ENCODE data around the gene C5orf63.
A peak's percentile ranks its signal among the peaks of the same experiment; 100 is the strongest.
"Not testable (repeated sequence)": the region's sequence is repeated elsewhere in the genome, so short reads cannot be mapped to it uniquely, and the experiment has no call there.

The C5orf63 gene

GRCh38 chr5:127072861-127073846 is at the start of gene C5orf63:
C5orf63 (minus strand) TSS chr5:127073502; CDS start chr5:127058995, 14,507 bp downstream.
- DNase-seq (ENCODE audit: low spot score): peak; percentile 74

GRCh38 chr5:127112347-127112864 is 39.1 kb upstream of the C5orf63 start:
- DNase-seq (ENCODE audit: low spot score): no peak

DNA sequence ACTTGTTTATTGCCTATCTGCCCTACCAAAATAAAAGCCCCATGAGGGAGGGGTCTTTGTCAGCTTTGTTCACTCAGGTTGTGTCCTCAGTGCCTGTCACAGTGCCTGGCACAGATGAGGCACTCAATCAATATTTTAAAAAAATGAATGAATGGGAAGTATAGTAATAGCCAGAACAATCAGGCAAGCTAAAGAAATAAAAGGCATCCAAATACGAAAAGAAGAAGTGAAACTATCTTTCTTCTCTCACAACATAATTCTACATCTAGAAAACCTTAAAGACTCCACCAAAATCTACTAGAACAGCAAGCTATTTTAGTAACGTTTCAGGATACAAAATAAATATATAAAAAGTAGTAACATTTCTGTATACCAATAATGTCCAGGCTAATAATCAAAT is 37.8 kb upstream of the C5orf63 start:
- DNase-seq (ENCODE audit: low spot score): no peak

- DNase-seq (ENCODE audit: low spot score): not testable (repeated sequence)
Measured at GRCh38 chr5:127108624-127109260, 35.4 kb upstream of the C5orf63 start.

DNA sequence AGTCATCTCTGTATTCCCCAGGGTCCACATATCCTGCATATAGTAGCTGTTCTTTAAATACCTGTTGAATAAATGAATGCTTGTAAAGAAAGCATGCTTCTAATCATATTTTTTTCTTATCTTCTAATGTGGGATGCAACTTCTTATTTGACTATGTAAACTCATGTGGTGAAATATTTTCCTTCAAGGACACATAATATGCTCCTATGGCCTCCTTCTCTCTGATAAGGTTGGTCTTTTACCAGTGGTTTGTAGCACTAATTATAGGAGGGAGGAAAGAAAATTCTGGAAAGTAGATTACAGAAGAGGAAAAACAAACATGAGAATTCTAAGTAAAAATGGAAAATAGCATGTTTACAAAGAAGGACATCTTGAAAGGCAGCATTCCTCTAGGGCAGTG is 28.6 kb upstream of the C5orf63 start:
- no peak for DNase-seq (ENCODE audit: low spot score)

GRCh38 chr5:127101533-127101932 is 28.2 kb upstream of the C5orf63 start:
- DNase-seq (ENCODE audit: low spot score): no peak

GRCh38 chr5:127098241-127098640 is 24.9 kb upstream of the C5orf63 start:
- no peak for DNase-seq (ENCODE audit: low spot score)

- no peak for DNase-seq (ENCODE audit: low spot score)
Measured at GRCh38 chr5:127097278-127097677, 24.0 kb upstream of the C5orf63 start.

DNA sequence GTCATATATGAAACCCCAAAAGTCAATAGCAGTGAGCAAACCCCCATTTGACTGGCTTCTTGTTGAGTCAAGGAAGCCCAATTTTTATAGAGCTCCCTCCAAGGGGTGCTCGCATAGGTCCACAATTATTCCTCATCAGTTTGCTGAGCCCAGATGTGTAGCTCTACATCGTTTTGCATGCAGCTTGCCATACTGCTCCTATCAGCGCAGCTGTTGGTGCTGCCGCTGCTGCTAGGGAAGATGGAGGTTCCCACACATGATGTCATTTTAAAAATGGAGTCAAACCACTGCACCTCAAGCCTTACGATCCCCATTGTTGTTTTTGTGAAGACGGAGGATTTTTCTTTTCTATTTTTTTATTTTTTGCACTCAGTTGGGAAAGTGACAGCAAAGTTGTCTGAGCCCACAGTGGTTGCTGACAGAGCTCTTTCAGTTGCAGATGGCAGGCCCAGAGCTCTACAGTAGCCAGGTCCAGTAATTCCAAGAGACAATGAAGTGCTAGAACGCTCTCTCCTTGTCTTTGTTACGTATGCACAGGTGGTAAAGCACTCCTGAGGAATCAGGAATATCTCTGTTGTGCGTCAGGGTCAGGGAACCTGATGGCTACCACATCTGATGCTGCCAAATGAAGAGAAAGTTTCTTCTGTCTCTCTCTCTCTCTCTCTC is 23.2 kb upstream of the C5orf63 start:
- no peak for DNase-seq (ENCODE audit: low spot score)

- no peak for DNase-seq (ENCODE audit: low spot score)
Measured at GRCh38 chr5:127094161-127094814, 21.0 kb upstream of the C5orf63 start.

DNA sequence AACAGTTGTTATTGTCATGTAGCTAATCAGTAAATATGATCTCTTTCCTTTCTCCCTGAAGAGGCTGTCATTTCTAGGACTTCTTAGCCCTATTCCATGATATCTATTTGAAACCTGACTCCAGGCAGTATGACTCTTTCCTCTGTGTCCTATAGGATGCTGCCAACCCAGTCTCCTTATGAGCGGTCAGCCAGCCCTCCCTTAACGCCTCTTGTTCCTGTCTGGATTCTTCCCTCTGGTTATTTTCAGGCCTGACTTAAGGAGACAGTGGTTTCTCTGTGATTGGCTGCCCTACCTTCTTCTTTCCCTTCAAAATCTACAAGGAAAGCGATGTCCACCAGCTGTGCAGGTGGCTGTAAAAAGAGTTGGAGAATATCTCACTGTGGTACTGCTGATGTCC is 19.4 kb upstream of the C5orf63 start:
- DNase-seq (ENCODE audit: low spot score): no peak

GRCh38 chr5:127089191-127089590 is 15.9 kb upstream of the C5orf63 start:
- DNase-seq (ENCODE audit: low spot score): no peak

- DNase-seq (ENCODE audit: low spot score): no peak
Measured at GRCh38 chr5:127088251-127088650, 14.9 kb upstream of the C5orf63 start.

DNA sequence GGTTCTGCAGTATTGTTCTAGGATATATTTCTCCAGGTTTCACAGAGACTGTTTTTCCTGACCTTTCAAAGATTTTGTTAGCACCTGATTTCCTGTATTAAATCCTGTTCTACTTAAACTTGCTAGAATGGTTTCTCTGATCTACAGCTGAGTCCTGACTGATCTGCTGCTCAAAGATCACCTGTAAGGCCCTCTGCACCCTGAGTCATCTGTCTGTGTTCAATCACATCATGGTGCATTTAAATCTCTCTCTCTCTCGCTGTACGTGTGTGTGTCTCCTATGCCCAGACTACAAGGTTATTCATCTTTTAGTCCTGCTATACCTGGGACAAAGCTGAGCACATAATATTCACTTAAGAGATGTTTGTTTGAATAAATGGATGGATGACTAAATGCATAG is 13.3 kb upstream of the C5orf63 start:
- DNase-seq (ENCODE audit: low spot score): no peak

GRCh38 chr5:127085796-127086195 is 12.5 kb upstream of the C5orf63 start:
- no peak for DNase-seq (ENCODE audit: low spot score)

DNA sequence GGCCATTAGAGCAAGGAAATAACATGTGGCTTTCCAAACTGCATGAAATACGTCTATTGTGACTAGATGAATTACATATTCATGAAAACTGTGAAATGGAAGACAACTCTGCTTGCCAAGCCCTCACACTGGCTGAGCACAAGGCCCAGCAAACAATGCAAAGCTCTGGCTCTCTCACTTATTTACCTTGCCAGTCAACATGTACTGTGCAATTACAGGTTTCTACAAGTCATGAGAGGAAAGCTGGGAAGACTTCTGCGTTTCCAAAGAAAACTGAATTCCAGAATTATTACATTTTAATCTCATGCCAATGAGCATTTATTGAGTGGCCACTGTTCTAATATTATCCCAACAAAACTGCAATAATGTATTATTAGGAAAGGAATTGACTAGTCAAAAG is 12.1 kb upstream of the C5orf63 start:
- DNase-seq (ENCODE audit: low spot score): no peak

GRCh38 chr5:127084656-127085055 is 11.4 kb upstream of the C5orf63 start:
- DNase-seq (ENCODE audit: low spot score): no peak

- DNase-seq (ENCODE audit: low spot score): no peak
Measured at GRCh38 chr5:127083711-127084110, 10.4 kb upstream of the C5orf63 start.

- DNase-seq (ENCODE audit: low spot score): no peak
Measured at GRCh38 chr5:127079994-127080491, 6.7 kb upstream of the C5orf63 start.

DNA sequence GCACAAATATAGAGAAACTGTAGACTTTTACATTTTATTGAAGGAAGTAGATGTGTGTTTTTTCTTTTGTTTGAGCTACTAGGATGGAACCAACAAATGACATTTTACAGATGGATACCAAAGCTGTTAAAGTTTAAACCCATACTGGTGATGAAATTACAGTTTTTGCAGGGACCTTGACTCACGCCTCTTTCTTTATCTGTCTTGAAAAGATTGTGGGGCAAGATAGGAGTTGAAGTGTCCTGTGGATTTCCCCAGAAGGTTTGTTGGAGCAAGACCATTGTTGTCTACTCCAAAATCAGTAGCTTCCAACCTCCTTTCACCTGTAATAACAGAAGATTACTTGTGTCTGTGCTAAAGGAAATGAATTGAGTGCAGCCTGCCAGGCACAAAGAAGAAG is 4.1 kb upstream of the C5orf63 start:
- no peak for DNase-seq (ENCODE audit: low spot score)

DNA sequence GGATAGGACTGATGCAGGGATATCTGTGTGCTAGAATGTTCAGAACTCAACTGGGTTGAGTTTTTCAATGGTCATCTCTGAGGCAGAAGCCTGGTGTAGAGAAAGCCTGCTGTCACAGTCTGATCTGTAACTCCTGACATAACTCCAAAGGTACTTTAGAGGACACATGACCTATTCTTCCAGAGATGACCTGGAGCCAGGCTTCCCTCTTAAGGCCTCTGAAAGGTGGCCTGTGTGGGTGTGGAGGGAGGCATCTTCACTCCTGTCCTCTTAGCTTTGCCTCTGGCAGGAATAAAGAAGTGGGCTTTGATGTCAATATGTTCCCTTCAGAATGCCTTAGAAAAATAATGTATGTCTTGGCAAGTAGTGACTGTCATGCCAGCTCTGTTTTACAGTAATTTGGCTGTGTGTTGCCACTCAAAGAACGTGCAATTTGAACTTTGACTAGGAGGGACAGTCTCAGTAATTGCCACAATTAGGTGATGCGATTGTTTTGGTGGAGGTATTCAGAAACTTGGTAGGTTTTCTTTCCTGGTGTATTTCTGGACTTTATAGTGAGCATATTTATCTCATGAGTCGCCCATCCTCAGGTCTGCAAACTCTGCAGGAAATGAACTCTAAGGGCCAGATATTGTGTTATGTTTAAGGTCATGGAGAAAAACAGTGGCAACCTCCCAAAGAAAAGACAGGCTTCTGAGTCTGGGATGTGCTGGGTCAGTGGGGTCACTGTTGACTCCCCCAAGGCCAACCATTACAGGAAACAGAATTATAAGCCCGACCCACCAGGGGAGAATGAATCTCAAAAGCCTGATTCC is 3.2 kb upstream of the C5orf63 start:
- no peak for DNase-seq (ENCODE audit: low spot score)

Measured in hematopoietic multipotent progenitor cell treated with erythropoietin and hydrocortisone succinate and interleukin-3 and kit ligand, for 15 days (in vitro differentiated cells).